K562 (cell line): Measurements from ENCODE around the gene ACTL9. TPM values are rescaled to one million over a fixed set of nuclear protein-coding genes. Genes with fewer than 3 reads are reported as not detected.

Experiments used
- ATAC-seq: fragments of 200-7000 bp; cut with Tn5 transposase; 3 replicates; pipeline ENCODE4 v1.9.1; 2020; ENCODE audit warnings: moderate library complexity
- BruUV-seq: library from RNA; stranded (reverse); fragments of 400-500 nt; replicated peaks from 2 replicates; lab custom pipeline; 2021; lab: Mats Ljungman, UMichigan
- CTCF ChIA-PET: fragments of 300-600 bp; formaldehyde crosslinking; extraction: SDS; loops from one replicate; lab custom pipeline; 2021; ENCODE audit warnings: low intra/inter-chr PET ratio; lab: Yijun Ruan, JAX
- POLR2A ChIA-PET: fragments of 300-600, 350-650 bp; sonication (Branson Sonifier 250); formaldehyde crosslinking; extraction: SDS; loops from one replicate; lab custom pipeline; 2021; ENCODE audit warnings: antibody characterized with exemption, inconsistent platforms; lab: Yijun Ruan, JAX
- DNase-seq, 4 experiments: peaks; one replicate each; pipeline versions ENCODE4 v3.0.0 to v3.0.0-alpha.2; 2011 to 2018; ENCODE audit warnings: low spot score in 3 of 4, mixed read lengths in 3 of 4; ENCODE audit errors: extremely low read depth in 1 of 4
- FAIRE-seq: peaks from 2 replicates; lab custom pipeline; 2011; peaks lifted over from hg19 to GRCh38; lab: Jason Lieb, UNC
- H2AFZ ChIP-seq: 2 replicates; pipeline ENCODE4 v1.6.0; 2011; ENCODE audit warnings: low read depth, low read length, control low read depth, inconsistent platforms
- H3K27ac ChIP-seq: fragments of 200-600 bp; 3 replicates; pipeline ENCODE4 v1.8.0; 2011; ENCODE audit warnings: low read depth, mild to moderate bottlenecking, control low read depth, inconsistent platforms, low read length, moderate library complexity, mixed read lengths; ENCODE audit errors: extremely low read depth
- H3K27me3 ChIP-seq, 2 experiments: fragments of 300-600 bp in 1 of 2; 2 replicates in 1 of 2; 3 replicates in 1 of 2; pipeline versions ENCODE4 v1.6.0 to v1.8.0; 2011; ENCODE audit warnings: inconsistent platforms in 2 of 2, low read length in 2 of 2, mild to moderate bottlenecking in 1 of 2, mixed read lengths in 1 of 2, moderate library complexity in 1 of 2; ENCODE audit not compliant: control insufficient read depth in 2 of 2, insufficient read depth in 2 of 2
- H3K36me3 ChIP-seq: fragments of 300-600 bp; 3 replicates; pipeline ENCODE4 v1.8.0; 2011; ENCODE audit warnings: mild to moderate bottlenecking, low read length, inconsistent platforms; ENCODE audit not compliant: control insufficient read depth, insufficient read depth
- H3K4me1 ChIP-seq, 2 experiments: fragments of 200-600 bp in 1 of 2; replicated peaks in 1 of 2; 2 replicates in 1 of 2; 3 replicates in 1 of 2; pipeline versions ENCODE4 v1.5.1 to v1.8.0; 2011; ENCODE audit warnings: inconsistent platforms in 2 of 2, low read length in 2 of 2, mild to moderate bottlenecking in 1 of 2, mixed read lengths in 1 of 2, moderate library complexity in 1 of 2; ENCODE audit not compliant: control insufficient read depth in 2 of 2, insufficient read depth in 2 of 2
- H3K4me2 ChIP-seq: 2 replicates; pipeline ENCODE4 v1.6.1; 2011; ENCODE audit warnings: low read length, control low read depth, inconsistent platforms, mixed read lengths; ENCODE audit not compliant: insufficient read depth
- H3K4me3 ChIP-seq: fragments of 200-600 bp; sonication (generic), shearing (Covaris generic); 2 replicates; pipeline ENCODE4 v1.5.1; 2016; ENCODE audit warnings: control low read depth, inconsistent platforms
- H3K79me2 ChIP-seq: fragments of 200-600 bp; 3 replicates; pipeline ENCODE4 v1.8.0; 2011; ENCODE audit warnings: low read length, inconsistent platforms; ENCODE audit not compliant: control insufficient read depth, insufficient read depth
- H3K9ac ChIP-seq, 2 experiments: 2 replicates each; pipeline versions ENCODE4 v1.6.0 to v1.6.1; 2011; ENCODE audit warnings: low read depth in 2 of 2, low read length in 2 of 2, control low read depth in 1 of 2, inconsistent platforms in 1 of 2, mild to moderate bottlenecking in 1 of 2, mixed read lengths in 1 of 2; ENCODE audit not compliant: insufficient read depth in 1 of 2
- H3K9me1 ChIP-seq: one replicate; pipeline ENCODE4 v1.6.0; 2011; ENCODE audit warnings: inconsistent platforms, mild to moderate bottlenecking, low read length, moderate library complexity; ENCODE audit not compliant: control insufficient read depth, insufficient read depth
- H3K9me3 ChIP-seq: replicated peaks from 2 replicates; pipeline ENCODE4 v1.5.1; 2011; ENCODE audit warnings: low read depth, low read length, inconsistent platforms; ENCODE audit not compliant: control insufficient read depth, insufficient read depth
- H4K20me1 ChIP-seq: replicated peaks from 2 replicates; pipeline ENCODE4 v1.6.1; 2011; ENCODE audit warnings: low read length, inconsistent platforms, mixed read lengths; ENCODE audit not compliant: control insufficient read depth, insufficient read depth
- DACH1 ChIP-seq: fragments of 450-650 bp; IDR thresholded peaks from 2 replicates; pipeline ENCODE4 v1.6.1; 2018; ENCODE audit not compliant: partially characterized antibody
- ELF2 ChIP-seq: fragments of 250-450 bp; sonication (Bioruptor Pico); IDR thresholded peaks from 2 replicates; pipeline ENCODE4 v1.5.0; 2021; ENCODE audit warnings: mild to moderate bottlenecking
- ETV1 ChIP-seq: fragments of 450-650 bp; conservative IDR thresholded peaks from 2 replicates; pipeline ENCODE4 v1.6.1; 2016; ENCODE audit warnings: missing genetic modification characterization, control low read depth, low read depth, missing compliant biosample characterization
- FOXK1 ChIP-seq: sonication (generic); formaldehyde crosslinking; IDR thresholded peaks from 2 replicates; pipeline ENCODE4 v1.8.0; 2022; ENCODE audit warnings: missing genetic modification reagents, mild to moderate bottlenecking, borderline replicate concordance
- GABPB2 ChIP-seq: fragments of 250-450 bp; sonication (Bioruptor Pico); conservative IDR thresholded peaks from 2 replicates; pipeline ENCODE4 v1.5.1; 2021; ENCODE audit warnings: mild to moderate bottlenecking
- MTA1 ChIP-seq: fragments of 450-650 bp; IDR thresholded peaks from 2 replicates; pipeline ENCODE4 v1.6.1; 2017; ENCODE audit warnings: borderline replicate concordance
- NCOR1 ChIP-seq: fragments of 450-650 bp; IDR thresholded peaks from 2 replicates; pipeline ENCODE4 v1.6.1; 2016; ENCODE audit warnings: mild to moderate bottlenecking, moderate library complexity
- PPARD ChIP-seq: fragments of 250-450 bp; sonication (Bioruptor Pico); IDR thresholded peaks from 2 replicates; pipeline ENCODE4 v1.8.0; 2022; ENCODE audit warnings: inconsistent platforms, mild to moderate bottlenecking, moderate library complexity
- PTRF ChIP-seq: fragments of 450-650 bp; IDR thresholded peaks from 2 replicates; pipeline ENCODE4 v1.6.1; 2016; ENCODE audit warnings: mild to moderate bottlenecking, missing genetic modification characterization, missing compliant biosample characterization
- SAP30 ChIP-seq: fragments of 200-600 bp; sonication (generic); IDR thresholded peaks from 2 replicates; pipeline ENCODE4 v1.6.1; 2012; ENCODE audit warnings: borderline replicate concordance, low read depth, mild to moderate bottlenecking, moderate library complexity, low read length, control low read depth, inconsistent platforms; ENCODE audit not compliant: insufficient read depth, poor library complexity, severe bottlenecking
- SNRNP70 ChIP-seq: fragments of 200-400 bp; formaldehyde crosslinking; optimal IDR thresholded peaks from 2 replicates; pipeline ENCODE3; 2017; ENCODE audit warnings: low read depth, low read length
- SREBF1 ChIP-seq: fragments of 150-350 bp; IDR thresholded peaks from 2 replicates; pipeline ENCODE4 v1.6.1; 2014; ENCODE audit warnings: antibody characterized with exemption, low read depth, low read length, borderline replicate concordance
- TOE1 ChIP-seq, 2 experiments: fragments of 450-650 bp in 1 of 2; sonication (generic) in 1 of 2; formaldehyde crosslinking in 1 of 2; IDR thresholded peaks; 2 replicates each; pipeline versions ENCODE4 v1.7.1 to v1.8.0; 2016 to 2022; ENCODE audit warnings: borderline replicate concordance in 2 of 2, mild to moderate bottlenecking in 2 of 2, antibody characterized with exemption in 1 of 2, inconsistent platforms in 1 of 2, low read depth in 1 of 2, missing genetic modification reagents in 1 of 2, moderate library complexity in 1 of 2
- TSC22D4 ChIP-seq: fragments of 450-650 bp; IDR thresholded peaks from 2 replicates; pipeline ENCODE4 v1.6.1; 2016; ENCODE audit warnings: missing genetic modification characterization, missing biosample characterization, control low read depth
- U2AF2 ChIP-seq: fragments of 200-400 bp; formaldehyde crosslinking; optimal IDR thresholded peaks from 2 replicates; pipeline ENCODE3; 2017; ENCODE audit warnings: low read depth, mild to moderate bottlenecking, low read length
- USF2 ChIP-seq: sonication (generic); formaldehyde crosslinking; IDR thresholded peaks from 2 replicates; pipeline ENCODE4 v1.5.0; 2020; ENCODE audit warnings: missing genetic modification reagents
- ZNF133 ChIP-seq: fragments of 250-450 bp; sonication (Bioruptor Pico); IDR thresholded peaks from 2 replicates; pipeline ENCODE4 v1.4.0; 2020; ENCODE audit warnings: mild to moderate bottlenecking
- ZNF24 ChIP-seq: fragments of 450-650 bp; IDR thresholded peaks from 2 replicates; pipeline ENCODE4 v1.6.1; 2016
- ZNF408 ChIP-seq: fragments of 250-450 bp; sonication (Bioruptor Pico); IDR thresholded peaks from 2 replicates; pipeline ENCODE4 v1.4.0; 2020; ENCODE audit warnings: low read depth, mild to moderate bottlenecking, moderate library complexity
- ZNF589 ChIP-seq: fragments of 200-800 bp; sonication (Bioruptor generic); IDR thresholded peaks from 2 replicates; pipeline ENCODE4 v1.6.1; 2016; ENCODE audit warnings: low read depth, missing genetic modification characterization, missing compliant biosample characterization
- ZNF785 ChIP-seq: fragments of 250-450 bp; sonication (Bioruptor Pico); IDR thresholded peaks from 2 replicates; pipeline ENCODE4 v1.4.0; 2020; ENCODE audit warnings: mild to moderate bottlenecking
- WGBS: fragments of 100-300 bp; shearing (Covaris generic); methylation state at CpG from one replicate; pipeline ENCODE4 v1.1.6; 2016; ENCODE audit warnings: low coverage, mixed read lengths; ENCODE audit not compliant: insufficient coverage; ENCODE audit errors: missing lambda C conversion rate; 5-methylcytosine and 5-hydroxymethylcytosine counted together
- in situ Hi-C: fragments of 300-500 bp; cut with MboI; formaldehyde crosslinking; loops from 4 replicates; pipeline ENCODE4 v1.15.0; 2018; ENCODE audit warnings: inconsistent platforms, mixed read lengths
- intact Hi-C: fragments of 100-400 bp; cut with micrococcal nuclease; formaldehyde crosslinking; loops from 2 replicates; pipeline ENCODE4 v1.14.2; 2022
- polyA plus RNA-seq, 8 experiments: library from polyadenylated mRNA; depleted of rRNA in 4 of 8; stranded (reverse) in 5 of 8; unstranded in 3 of 8; fragments of >200 nt; fragmentation: Nextera tagmentation in 2 of 8; fragmentation: Illumina TruSeq in 1 of 8; extraction: Ambion mirVana in 2 of 8; extraction: Trizol in 1 of 8; gene quantifications; 2 replicates each; pipeline versions ENCODE4 v1.2.1 to v1.2.3, GENCODE V29; 2011 to 2014; ENCODE audit warnings: inconsistent platforms in 1 of 8, missing spikeins in 1 of 8
- total RNA-seq, 7 experiments: library from RNA; depleted of rRNA in 6 of 7; stranded (reverse); fragments of >200 nt in 6 of 7; fragmentation: Illumina TruSeq in 2 of 7; extraction: Trizol in 2 of 7; gene quantifications; 2 replicates each; pipeline versions ENCODE4 v1.2.1 to v1.2.3, GENCODE V29; 2011 to 2021; ENCODE audit warnings: low replicate concordance in 1 of 7

The ACTL9 gene
- total and polyA plus RNA-seq, 9 of the 15 experiments (the other 6 are each of a cell fraction or from before 2014, with no cell fraction given) = not detected

GRCh38 chr19:8682472-8682871 lies 16.1 kb downstream of the ACTL9 start:
- ChIA-PET CTCF (no interaction called here), POLR2A (no interaction called here)
- no peak overlapping the region for H3K4me2 ChIP-seq
- H3K9ac ChIP-seq = no peak overlapping the region
- WGBS = 0% methylated on average over 2 of the region's 2 CpGs
- H2AFZ ChIP-seq = no peak overlapping the region
- no peak for ATAC-seq
- no peaks in the 10 kb centered on the region for H3K79me2 ChIP-seq
- no TSS peak for BruUV-seq
- peaks cover 0 to 7% of the 10 kb centered on the region in 2 experiments; a peak in 3 of 5 replicates for H3K4me1 ChIP-seq
- no peaks in the 10 kb centered on the region for H3K9me1 ChIP-seq
- H3K4me3 ChIP-seq = no peak overlapping the region
- H3K36me3 ChIP-seq = no peaks in the 10 kb centered on the region
- TF ChIP-seq U2AF2 = no peak
- no peak for TF ChIP-seq PPARD (CRISPR knock-in tag)
- TF ChIP-seq ZNF24 = peak; percentile 95
- TF ChIP-seq GABPB2 (CRISPR knock-in tag) = no peak
- no peak for TF ChIP-seq TOE1 (IDR thresholded peaks at IDR 0.05; ENCODE audit: borderline replicate concordance)
- TF ChIP-seq TOE1 (CRISPR knock-in tag; IDR thresholded peaks at IDR 0.05; ENCODE audit: borderline replicate concordance, low read depth) = no peak
- no peak for TF ChIP-seq ZNF133 (CRISPR knock-in tag)
- no peak for TF ChIP-seq DACH1
- TF ChIP-seq ZNF408 (CRISPR knock-in tag) = no peak
- TF ChIP-seq SNRNP70 = no peak
- no peak for TF ChIP-seq NCOR1
- no peak for TF ChIP-seq ZNF785 (CRISPR knock-in tag)
- no peak for TF ChIP-seq SAP30
- TF ChIP-seq TSC22D4 (tag) = 0 out of 2 replicates have a peak, but pooled peaks have one; percentile 67
- TF ChIP-seq ELF2 = no peak
- TF ChIP-seq ETV1 (tag) = no peak
- TF ChIP-seq MTA1 = no peak
- TF ChIP-seq USF2 (CRISPR knock-in tag) = no peak
- TF ChIP-seq SREBF1 = no peak
- no peak for TF ChIP-seq PTRF
- no peak for TF ChIP-seq FOXK1 (CRISPR knock-in tag)
- 0 out of 2 replicates have a peak, but pooled peaks have one; percentile 23 for TF ChIP-seq ZNF589 (CRISPR knock-in tag)
- intact Hi-C loops (no loop called here), in situ Hi-C loops (no loop called here)
- H3K9me3 ChIP-seq = no peaks in the 10 kb centered on the region
- H3K27ac ChIP-seq = no peak overlapping the region
- H4K20me1 ChIP-seq = no peaks in the 10 kb centered on the region
- no peak for FAIRE-seq
- no peak for DNase-seq
- H3K27me3 ChIP-seq = no peaks in the 10 kb centered on the region
